Embryonic facial prominence (tissue), 1 donor: ENCODE results near the gene ZNRF1.
A peak's percentile ranks its signal among the peaks of the same experiment; 100 is the strongest.
"Not testable (repeated sequence)": the region's sequence is repeated elsewhere in the genome, so short reads cannot be mapped to it uniquely, and the experiment has no call there.

Experiments
- DNase-seq: peaks from one replicate; pipeline ENCODE4 v3.0.0-alpha.2; 2016; ENCODE audit errors: extremely low spot score

The ZNRF1 gene

DNA sequence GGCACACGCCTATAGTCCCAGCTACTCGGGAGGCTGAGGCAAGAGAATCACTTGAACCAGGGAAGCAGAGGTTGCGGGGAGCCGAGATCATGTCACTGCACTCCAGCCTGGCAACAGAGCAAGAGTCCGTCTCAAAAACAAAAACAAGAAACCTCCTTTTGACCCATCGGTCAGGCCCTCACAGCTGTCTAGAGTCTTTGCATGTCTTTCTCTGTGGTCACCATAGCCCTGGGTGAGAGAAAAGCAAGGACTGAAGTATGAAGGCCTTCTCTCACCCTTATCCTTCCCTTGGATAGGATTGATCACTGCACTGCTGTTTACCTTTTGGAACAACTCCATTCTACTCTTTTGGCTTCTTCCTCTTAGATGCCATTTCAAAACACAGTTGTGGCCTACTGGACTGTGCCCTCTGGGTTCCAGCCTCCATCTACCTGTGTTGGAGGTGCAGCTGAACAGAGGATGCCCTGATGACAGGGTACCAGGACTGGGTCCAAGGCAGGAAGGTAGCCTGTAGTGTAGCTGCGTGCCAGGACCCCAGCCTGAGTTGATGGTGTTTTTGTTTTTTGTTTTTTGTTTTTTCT lies 80.6 kb downstream of the ZNRF1 start:
- DNase-seq, result no peak

DNA sequence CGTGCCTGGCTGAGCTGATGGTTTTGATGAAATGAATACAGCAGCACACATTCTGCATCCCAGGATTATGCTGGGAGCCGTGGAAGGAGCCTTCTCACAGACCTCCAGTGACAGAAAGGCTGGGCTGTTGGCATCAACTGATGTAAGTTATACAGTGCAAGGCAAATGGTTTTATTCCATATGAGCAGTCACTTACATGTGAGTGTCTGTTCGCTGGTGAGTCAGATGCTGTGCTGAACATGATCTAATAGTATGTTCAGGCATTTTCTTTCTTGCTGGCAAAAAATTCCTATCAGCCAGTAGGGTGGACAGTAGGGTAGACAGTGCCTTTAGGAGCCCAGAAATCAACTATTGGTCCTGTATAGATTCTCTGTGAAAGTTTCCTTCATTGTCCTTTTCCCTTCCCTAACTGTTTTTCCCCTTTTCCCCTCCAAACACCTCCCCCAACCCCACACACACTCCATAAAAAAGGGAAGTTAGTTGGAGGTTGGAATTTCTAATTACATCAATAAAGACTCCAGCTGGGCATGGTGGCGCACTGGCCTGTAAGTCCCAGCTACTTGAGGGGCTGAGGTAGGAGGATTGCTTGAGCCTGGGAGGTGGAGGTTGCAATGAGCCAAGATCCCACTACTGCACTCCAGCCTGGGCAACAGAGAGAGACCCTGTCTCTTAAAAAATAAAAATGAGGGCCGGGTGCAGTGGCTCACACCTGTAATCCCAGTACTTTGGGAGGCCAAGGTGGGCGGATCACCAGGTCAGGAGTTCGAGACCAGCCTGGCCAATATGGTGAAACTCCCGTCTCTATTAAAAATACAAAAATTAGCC lies 81.6 kb downstream of the ZNRF1 start:
- no peak for DNase-seq

DNA sequence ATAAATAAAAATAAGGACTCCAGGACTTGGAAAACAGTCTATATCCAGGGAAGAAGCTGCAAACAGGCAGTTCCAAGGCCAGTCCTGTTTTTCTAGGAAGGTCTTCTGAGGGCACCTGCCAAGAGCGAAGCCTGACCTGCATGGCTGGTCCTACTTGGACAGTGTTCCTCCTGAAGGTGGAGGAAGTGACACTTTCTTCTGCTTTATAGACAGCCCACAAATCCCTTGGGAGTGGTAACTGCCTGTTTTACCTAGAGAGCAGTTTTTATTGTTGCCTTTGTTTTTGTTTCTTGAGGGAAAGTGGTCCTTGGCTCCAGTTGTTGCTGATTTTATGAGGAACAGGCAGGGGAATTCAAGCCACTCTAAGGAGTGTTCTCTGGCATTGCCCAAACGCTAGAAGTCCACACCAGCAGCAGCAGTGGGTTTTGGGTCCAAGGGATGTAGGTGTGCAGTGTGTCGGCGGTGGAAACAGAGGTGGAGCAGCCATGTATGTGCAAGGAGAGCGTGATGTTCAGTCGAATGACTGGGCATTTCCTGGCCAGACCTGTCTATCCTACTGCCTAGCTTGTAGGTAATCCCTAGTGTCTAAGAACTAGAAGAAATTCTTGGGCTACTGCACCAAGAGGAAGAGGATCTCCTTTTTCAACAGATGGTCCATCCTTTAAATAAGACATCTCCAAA lies 82.5 kb downstream of the ZNRF1 start:
- DNase-seq, result no peak

DNA sequence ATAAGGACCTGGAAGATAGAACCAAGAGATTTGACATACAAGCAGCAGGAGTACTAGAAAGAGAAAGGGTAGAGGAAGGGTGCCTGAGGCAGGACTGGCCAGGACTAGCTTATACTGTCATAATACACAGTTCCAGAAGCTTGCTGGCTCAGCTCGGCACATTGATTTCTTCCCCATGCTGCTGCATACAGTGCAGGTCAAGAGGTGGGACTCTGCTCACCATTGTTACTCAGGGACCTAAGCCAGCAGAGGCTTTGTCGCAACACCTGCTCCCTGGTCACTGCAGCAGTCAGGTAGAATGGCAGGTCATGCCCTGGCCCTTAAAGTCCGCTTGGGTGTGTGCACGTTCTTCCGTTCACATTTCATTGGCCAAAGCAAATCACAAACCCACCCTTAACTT lies 85.0 kb downstream of the ZNRF1 start:
- no peak for DNase-seq

DNA sequence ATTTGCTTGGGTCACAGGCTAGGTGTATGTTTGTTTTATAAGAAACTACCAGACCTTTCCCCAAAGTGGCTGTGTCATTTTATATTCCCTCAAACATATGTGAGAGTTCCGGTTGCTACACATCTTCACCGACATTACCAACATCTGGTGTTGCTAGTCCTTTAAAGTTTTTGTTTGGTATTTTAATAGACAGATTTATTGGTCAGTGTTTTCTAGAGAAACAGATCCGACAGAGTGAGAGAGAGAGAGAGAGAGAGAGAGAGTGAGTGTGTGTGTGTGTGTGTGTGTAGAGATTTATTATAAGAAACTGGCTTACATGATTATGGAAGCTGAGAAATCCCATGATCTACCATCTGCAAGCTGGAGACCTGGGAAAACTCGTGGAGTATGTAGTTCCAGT lies 86.7 kb downstream of the ZNRF1 start:
- no peak for DNase-seq

DNA sequence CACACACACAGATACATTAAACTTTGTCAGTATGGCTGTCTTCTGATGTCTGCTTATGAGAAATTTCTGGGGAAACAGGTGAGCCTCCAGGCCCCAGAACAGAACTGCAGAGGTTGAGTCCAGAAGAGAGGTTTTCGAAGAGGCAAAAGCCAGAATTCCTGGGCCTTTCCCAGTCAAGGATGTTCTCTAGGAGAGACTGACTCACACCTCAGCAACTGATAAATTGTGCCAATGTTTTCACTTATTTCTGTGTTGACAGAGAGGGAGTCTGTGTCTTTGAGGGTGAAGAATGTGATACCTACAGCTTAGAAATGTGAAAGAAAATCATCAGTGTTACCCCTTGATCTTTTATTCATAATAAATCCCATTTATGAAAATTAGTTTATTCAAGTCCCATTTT lies 87.5 kb downstream of the ZNRF1 start:
- DNase-seq, result no peak

DNA sequence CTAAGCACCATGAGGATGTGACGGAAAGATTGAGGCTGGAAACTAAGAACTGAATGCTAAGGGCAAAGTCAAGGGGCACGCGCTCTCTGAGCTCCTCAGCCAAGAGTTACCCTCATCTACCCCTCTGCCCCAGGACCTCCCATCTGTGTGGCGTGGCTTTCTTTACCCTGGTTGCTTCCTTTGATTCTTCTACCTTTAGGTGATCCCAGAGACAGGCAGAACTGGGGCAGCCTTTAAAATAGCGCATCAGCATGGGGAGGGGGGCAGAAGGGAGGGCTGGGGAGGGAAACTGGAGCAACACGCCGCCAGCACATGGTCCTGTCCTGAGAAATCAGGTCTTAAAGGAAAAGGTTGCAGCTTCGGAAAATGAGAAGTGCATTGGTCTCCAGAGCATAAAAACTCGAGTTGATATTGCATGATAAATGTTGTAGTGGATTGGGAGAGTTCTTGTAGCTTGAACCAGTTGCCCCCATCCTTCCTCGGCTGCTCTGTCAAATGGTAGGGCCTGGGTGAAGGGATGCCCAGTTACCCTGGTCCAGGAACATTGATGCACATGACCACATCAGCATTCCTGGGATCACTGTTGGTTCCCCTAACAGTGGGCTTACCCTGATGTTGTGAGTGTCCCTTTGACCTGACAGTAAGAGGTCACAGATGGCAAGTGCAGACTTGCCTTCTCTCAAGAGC lies 88.0 kb downstream of the ZNRF1 start:
- DNase-seq, result no peak

DNA sequence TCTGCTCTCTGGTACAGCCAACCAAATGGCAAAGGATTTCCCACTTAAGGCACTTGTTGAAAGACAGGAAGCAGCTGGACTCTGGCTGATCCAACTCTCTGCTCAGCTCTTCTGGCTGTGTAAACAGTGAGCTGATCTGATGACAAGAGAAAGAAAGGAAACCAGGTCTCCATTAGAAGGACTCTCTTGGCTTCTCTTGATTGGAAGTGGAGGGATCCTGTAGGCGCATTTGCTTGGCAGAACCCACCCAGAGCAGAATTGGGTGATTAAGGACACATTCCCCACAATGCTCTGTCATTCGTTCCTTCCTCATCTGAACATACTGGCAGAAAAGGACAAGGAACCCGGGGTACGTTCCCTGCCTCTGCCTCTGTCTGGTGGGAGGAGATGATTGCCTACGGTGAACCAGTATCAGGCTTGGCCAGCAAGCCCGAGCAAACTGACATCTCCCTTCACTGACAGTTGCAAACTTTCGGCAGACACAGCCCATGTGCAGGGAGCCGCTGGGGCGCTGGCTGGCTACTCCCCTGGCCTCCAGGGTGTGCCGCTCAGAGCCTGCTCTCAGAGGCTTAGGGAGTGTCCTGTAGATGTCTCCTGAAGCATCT lies 88.7 kb downstream of the ZNRF1 start:
- no peak for DNase-seq

DNA sequence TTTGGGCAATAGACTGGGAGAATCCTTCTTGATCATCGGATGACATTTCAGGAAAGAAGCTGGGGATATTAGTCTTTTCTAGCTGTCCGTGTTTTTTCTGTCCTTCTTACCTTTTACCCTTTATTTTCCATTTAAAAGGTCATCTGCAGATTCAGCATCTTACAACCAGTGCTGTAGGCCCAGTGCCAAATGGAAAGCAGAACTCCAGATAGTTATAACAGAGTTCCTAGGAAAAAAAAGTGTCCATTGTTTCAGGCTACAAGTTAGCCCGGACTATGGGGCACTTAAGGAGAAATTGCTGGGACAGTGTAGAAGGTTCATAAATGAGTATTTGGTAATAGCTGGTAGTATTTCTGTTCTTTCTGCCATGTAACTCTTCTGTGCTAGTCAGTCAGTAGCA lies 89.4 kb downstream of the ZNRF1 start:
- DNase-seq, result no peak

DNA sequence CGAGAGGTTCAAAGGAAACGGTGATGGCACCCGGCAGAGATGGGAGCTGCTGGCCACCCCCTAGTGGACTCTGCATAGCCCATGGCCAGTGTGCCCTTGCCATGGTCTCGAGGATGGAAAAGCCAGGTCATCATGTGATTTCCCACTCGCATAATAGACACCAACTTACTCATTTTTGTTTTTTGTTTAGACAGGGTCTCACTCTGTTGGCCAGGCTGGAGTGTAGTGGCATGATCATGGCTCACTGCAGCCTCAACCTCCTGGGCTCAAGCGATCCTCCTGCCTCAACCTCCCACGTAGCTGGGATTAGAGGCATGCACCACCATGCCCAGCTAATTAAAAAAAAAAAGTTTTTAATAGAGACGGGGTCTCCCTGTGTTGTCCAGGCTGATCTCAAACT lies 90.1 kb downstream of the ZNRF1 start:
- no peak for DNase-seq

DNA sequence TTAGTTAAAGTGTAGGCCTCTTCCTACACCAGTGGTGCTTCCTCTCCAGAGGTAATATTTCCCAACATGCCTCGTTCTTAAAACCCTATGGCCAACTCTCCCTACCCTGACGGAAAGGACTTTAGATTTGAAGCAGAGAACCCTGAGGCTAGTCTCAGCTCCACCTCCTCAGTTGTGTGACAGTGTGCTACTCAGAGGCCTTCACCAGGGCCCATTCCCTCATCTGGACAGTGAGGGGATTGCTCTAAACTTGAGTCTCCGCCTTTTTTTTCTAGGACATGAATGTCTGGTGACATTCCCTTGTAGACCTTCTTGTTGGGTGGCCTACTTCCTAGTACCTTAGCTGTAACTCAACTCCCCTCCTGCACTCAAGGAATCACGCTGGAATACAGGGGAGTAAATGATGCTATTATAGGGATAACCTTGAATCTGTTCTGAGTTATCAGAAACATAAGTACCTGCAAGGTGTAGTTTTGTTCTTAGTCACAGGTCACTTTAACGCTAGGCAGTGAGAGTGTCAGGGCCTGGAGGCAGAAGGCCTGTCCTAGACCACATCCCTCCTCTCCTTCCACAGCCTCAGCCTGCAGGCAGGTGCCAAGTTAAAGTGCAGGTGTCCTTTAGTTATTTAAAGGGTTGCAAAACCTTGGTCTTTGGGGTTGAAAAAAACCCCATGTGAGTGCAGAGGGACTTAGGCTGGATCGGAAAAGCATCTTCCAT lies 90.8 kb downstream of the ZNRF1 start:
- DNase-seq, result no peak

DNA sequence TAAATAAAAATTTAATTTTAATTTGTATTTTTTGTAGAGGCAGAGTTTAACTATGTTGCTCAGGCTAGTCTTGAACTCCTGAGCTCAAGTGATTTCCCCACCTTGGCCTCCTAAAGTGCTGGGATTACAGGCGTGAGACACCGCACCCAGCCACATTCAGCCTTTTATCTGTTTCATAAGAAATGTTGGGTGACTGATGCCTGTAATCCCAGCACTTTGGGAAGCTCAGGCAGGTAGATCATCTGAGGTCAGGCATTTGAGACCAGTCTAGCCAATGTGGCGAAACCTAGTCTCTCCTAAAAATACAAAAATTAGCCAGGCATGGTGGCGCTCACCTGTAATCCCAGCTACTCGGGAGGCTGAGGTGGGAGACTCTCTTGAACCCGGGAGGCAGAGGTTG lies 92.1 kb downstream of the ZNRF1 start:
- not testable (repeated sequence) for DNase-seq

DNA sequence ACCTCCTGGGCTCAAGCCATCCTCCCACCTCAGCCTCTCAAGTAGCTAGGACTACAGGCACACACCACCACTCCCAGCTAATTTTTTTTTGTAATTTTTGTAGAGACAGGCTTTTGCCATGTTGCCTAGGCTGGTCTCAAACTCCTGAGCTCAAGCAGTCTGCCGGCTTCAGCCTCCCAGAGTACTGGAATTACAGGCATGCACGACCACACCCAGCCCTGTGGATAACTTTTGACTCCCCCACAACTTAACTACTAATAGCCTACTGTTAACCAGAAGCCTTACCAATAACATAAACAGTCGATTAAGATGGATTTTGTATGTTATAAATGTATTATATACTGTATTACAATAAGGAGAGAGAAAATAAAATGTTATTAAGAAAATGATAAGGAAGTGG lies 92.8 kb downstream of the ZNRF1 start:
- DNase-seq, result not testable (repeated sequence)

DNA sequence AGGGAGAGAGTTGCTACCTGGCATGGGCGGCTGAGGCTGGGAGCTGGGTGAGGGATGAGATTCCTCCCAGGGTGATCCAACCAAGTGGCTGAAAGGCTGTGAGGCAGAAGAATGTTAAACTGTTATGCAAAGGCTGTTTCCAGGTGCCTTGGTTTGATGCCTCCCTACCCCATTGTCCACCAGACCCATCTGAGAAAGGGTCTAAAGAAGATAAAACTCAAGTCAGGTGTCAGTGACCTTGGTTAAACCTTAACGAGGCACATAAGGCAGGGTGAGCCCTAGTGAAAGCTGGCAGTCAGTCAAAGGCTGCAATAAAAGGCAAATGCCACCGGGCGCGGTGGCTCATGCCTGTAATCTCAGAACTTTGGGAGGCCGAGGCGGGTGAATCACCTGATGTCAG lies 94.0 kb downstream of the ZNRF1 start:
- no peak for DNase-seq

DNA sequence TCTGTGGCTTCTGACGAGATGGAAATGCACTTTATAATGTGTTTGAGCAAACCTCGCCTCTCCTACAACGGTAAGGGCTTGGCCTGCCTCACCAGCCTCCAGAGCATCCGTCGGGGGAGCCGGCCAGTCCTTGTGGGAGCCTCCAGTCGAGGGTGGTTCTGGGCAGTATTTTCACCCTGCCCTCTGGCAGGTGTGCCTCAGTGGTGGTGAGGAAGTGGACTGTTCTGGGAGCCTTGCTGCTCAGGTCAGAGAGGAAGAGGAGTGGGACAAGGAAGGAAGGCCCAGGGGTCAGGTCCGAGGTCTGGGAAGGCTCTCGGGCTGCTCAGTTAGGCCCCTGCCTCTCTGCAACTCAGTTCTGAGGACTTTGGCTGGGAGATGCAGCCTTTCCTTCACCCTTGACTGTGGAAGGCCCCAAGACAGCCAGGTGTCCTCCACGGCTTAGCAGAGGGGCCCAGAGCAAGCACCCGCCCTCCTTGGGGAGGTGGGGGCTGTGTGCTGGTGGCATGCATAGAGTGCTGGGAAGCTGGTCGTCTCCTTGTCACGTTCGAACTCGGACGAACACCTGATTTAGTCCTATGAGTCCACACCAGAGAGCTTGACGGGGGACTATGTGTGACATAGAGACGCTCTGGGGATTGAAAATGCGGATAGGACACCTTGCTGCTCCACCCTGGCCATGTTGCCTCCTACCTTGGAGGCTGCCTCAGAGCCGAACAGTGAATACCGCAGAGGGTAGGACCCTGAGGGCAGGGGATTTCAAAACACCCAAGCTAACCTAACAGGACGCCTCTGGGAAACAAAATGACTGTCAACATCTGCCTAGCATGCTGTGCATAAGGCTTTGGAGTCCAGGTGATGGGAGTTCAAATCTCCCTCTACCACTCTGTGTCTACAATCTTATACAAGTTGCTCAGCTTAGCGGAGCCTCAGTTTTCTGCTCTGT lies 95.0 kb downstream of the ZNRF1 start:
- DNase-seq, result no peak

DNA sequence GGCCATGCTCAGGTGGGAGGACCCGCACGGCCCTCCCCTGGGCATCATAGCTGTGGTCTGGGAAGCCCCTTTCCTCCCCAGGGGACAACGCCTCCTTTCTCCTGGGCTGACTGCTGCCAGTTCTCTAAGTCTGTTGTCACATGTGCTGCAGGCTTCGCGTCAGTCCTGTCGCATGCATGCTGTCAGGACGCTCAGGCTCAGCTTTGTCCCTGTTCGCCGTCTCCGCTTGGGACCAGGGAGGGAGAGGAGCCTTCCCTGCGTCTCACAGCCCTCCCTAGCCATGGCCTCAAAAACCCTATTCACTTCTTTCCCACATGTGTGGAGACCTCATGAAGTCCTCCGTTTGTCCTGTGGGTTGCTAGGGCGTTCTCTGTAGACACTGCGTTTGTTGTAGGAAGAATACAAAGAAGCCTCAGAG lies 96.4 kb downstream of the ZNRF1 start:
- no peak for DNase-seq

DNA sequence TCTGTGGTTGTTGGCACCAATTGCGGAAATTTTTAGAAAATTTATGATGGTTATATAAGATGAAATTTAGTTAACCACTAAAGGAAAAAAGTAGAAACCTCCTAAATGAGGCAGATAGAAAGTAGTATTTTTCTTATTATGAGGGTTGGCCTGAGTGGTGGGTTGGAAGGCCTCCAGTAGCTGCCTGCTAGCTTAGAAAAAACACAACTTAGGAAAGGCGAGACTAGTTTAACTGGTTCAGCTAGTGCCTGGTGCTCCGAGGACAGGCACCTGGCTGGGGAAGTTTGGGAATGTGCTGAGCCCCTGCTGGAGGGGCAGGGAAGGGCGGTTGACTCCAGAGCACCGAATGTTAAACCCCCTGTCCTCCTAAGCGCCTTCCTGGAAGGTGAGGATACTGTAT lies 97.8 kb downstream of the ZNRF1 start:
- DNase-seq, result peak; percentile 62

DNA sequence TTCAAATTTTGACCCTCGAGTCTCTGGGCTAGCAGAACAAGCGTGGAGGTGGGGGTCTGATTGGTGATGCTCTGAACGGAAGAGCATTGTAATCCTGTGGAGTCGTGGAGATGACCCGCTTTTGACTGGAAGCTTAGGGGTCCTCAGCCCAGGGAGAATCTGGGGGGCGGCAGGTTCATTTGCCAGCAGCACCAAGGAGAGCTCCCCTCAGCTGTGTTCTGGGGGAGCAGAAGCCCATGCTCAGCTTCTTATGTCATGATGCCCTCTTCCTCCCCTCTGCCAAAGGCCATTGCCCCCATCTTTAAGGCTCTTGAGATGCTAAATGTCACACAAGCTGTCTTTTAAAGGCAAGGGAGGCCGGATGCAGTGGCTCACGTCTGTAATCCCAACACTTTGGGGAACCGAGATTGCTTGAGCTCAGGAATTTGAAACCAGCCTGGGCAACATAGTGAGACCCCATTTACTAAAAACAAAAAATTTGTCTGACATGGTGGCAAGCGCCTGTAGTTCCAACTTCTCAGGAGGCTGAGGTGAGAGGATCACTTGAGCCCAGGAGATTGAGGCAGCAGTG lies 98.5 kb downstream of the ZNRF1 start:
- DNase-seq, result no peak

DNA sequence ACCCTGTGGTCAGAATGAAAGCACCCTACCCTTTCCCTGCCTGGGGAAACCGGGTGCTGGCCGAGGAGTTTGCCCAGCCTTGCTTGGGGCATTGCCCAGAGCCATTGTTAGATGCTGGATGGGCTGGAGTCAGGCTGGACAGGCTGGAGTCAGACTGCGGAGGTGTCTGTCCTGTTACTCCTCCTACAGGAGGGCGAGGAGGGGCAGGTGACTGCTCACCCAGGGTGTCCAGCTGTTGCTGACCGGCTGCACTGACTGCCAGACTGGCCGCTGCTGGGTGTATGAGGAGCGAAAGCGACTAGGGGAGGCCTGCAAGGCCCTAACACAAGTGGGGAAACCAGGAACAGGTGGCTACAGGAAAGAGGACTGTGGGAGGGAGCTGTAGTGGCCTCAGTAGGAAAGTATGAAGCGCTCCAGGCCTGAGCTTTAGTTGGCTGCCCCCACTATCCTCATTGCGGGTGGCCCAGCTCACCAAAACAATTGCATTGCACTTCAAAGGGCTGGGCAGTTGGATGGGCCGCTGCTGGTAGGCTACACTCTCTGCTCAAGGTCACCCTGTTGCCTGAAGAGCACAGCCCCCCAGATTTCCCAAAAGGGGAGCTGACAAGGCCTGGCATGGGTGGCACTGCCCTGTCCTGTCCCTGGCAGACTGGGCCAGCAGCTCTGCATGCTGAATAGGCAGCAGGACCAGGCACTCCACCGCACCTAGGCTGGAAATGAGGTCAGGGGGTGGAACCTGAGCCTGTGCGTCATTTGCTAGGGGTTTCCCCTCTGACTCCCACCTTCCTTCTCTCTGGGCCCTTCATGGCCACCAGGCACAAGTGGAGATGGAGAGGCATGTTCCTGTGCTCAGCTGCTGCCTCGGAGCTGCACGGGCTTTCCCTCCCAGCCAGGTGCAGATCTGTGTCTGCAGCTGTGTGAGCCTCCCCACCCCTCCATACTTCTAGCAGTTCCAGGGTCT lies 99.4 kb downstream of the ZNRF1 start:
- DNase-seq, result no peak
